PC-9 (cell line): ENCODE results near the gene TK1. TPM values are rescaled to one million over a fixed set of nuclear protein-coding genes. Genes with fewer than 3 reads are reported as not detected.

Experiments used
- BruUV-seq: library from RNA; stranded (reverse); fragments of 400-500 nt; replicated peaks from 2 replicates; lab custom pipeline; 2021; lab: Mats Ljungman, UMichigan
- CTCF ChIA-PET: fragments of 300-600 bp; sonication (Branson Sonifier 250); formaldehyde crosslinking; loops from one replicate; lab custom pipeline; 2022; ENCODE audit warnings: antibody characterized with exemption; lab: Charles Lee
- POLR2A ChIA-PET: fragments of 300-600 bp; sonication (Branson Sonifier 250); formaldehyde crosslinking; loops from one replicate; lab custom pipeline; 2022; ENCODE audit warnings: antibody characterized with exemption; ENCODE audit not compliant: unreplicated experiment; lab: Charles Lee
- DNase-seq, 2 experiments: peaks; one replicate each; pipeline versions ENCODE4 v3.0.0 to v3.0.0-alpha.2; 2015 to 2022; ENCODE audit warnings: mixed read lengths in 1 of 2
- H2AFZ ChIP-seq: fragments of 200-600 bp; sonication (generic); 2 replicates; pipeline ENCODE4 v1.8.1; 2017; ENCODE audit warnings: antibody characterized with exemption
- H3F3A ChIP-seq: fragments of 200-600 bp; sonication (generic); 2 replicates; pipeline ENCODE4 v1.8.1; 2017; ENCODE audit warnings: antibody characterized with exemption, mild to moderate bottlenecking, low read depth; ENCODE audit not compliant: insufficient read depth
- H3K27ac ChIP-seq: fragments of 200-600 bp; sonication (generic); 2 replicates; pipeline ENCODE4 v1.6.1; 2016; ENCODE audit warnings: mixed run types
- H3K27me3 ChIP-seq: fragments of 200-600 bp; sonication (generic); 2 replicates; pipeline ENCODE4 v1.6.1; 2016; ENCODE audit warnings: low read depth, mixed run types; ENCODE audit not compliant: insufficient read depth
- H3K36me3 ChIP-seq: fragments of 200-600 bp; sonication (generic); 2 replicates; pipeline ENCODE4 v1.6.1; 2016; ENCODE audit warnings: low read depth, mixed run types
- H3K4me1 ChIP-seq: fragments of 200-600 bp; sonication (generic); replicated peaks from 2 replicates; pipeline ENCODE4 v1.6.1; 2016; ENCODE audit warnings: mixed run types; ENCODE audit not compliant: insufficient read depth
- H3K4me2 ChIP-seq: fragments of 200-600 bp; sonication (generic); 2 replicates; pipeline ENCODE4 v1.6.1; 2017; ENCODE audit warnings: mixed run types
- H3K4me3 ChIP-seq: fragments of 200-600 bp; sonication (generic); 2 replicates; pipeline ENCODE4 v1.6.1; 2016; ENCODE audit warnings: mixed run types
- H3K79me2 ChIP-seq: fragments of 200-600 bp; sonication (generic); 2 replicates; pipeline ENCODE4 v1.6.1; 2017; ENCODE audit warnings: low read depth, mixed run types
- H3K9me2 ChIP-seq: fragments of 200-600 bp; sonication (generic); 2 replicates; pipeline ENCODE4 v1.8.1; 2017; ENCODE audit warnings: mild to moderate bottlenecking; ENCODE audit not compliant: insufficient read depth
- H3K9me3 ChIP-seq: fragments of 200-600 bp; sonication (generic); 2 replicates; pipeline ENCODE4 v1.8.1; 2016; ENCODE audit warnings: low read depth; ENCODE audit not compliant: insufficient read depth
- H4K20me1 ChIP-seq: fragments of 200-600 bp; sonication (generic); 2 replicates; pipeline ENCODE4 v1.8.1; 2017; ENCODE audit not compliant: insufficient read depth
- CTCF ChIP-seq: fragments of 200-600 bp; sonication (generic); conservative IDR thresholded peaks from 2 replicates; pipeline ENCODE4 v1.6.1; 2017; ENCODE audit warnings: mixed run types, antibody characterized with exemption, mild to moderate bottlenecking, moderate library complexity
- EZH2 ChIP-seq: fragments of 200-600 bp; sonication (generic); IDR thresholded peaks from 2 replicates; pipeline ENCODE4 v1.8.0; 2017; ENCODE audit warnings: antibody characterized with exemption, low read depth
- intact Hi-C: fragments of 100-400 bp; cut with micrococcal nuclease; formaldehyde crosslinking; loops from one replicate; pipeline ENCODE4 v1.10.0; 2022; ENCODE audit not compliant: unreplicated experiment
- total RNA-seq: library from RNA; stranded (reverse); gene quantifications from 2 replicates; pipeline ENCODE4 v1.2.3, GENCODE V29; 2021

The TK1 gene
- total RNA-seq, 1 experiment from 2014 or later, result 137 TPM

- no peak overlapping the region for H3K27ac ChIP-seq
- no peak overlapping the region for H3K4me3 ChIP-seq
- DNase-seq, result no peak
- H3K9me3 ChIP-seq, result no peaks in the 10 kb centered on the region
- H2AFZ ChIP-seq, result no peak overlapping the region
- H3K9me2 ChIP-seq, result no peaks in the 10 kb centered on the region
- no peaks in the 10 kb centered on the region for H3K79me2 ChIP-seq
- H3K4me2 ChIP-seq, result no peak overlapping the region
- H4K20me1 ChIP-seq, result no peaks in the 10 kb centered on the region
- H3K36me3 ChIP-seq, result no peaks in the 10 kb centered on the region
- H3K4me1 ChIP-seq, result peaks cover 40% of the 10 kb centered on the region
- no peak for TF ChIP-seq CTCF
- no peak for TF ChIP-seq EZH2
- no peaks in the 10 kb centered on the region for H3K27me3 ChIP-seq
- no TSS peak for BruUV-seq
- ChIA-PET POLR2A (no interaction called here), CTCF (no interaction called here)
- intact Hi-C loops, result no loop called here
- H3F3A ChIP-seq, result peaks cover 30% of the 10 kb centered on the region; the same call in 1 of the 2 replicates
Observed at GRCh38 chr17:78146881-78147280, 40.0 kb downstream of the TK1 start.

- Histone ChIP-seq H3K4me3 (no peak overlapping the region), H3F3A (peaks cover 34% of the 10 kb centered on the region; the same call in 1 of the 2 replicates), H3K27ac (no peak overlapping the region), H3K36me3 (no peaks in the 10 kb centered on the region), H3K4me2 (no peak overlapping the region), H3K27me3 (no peaks in the 10 kb centered on the region), H3K4me1 (peaks cover 44% of the 10 kb centered on the region), H3K79me2 (no peaks in the 10 kb centered on the region), H2AFZ (no peak overlapping the region), H4K20me1 (no peaks in the 10 kb centered on the region), H3K9me3 (no peaks in the 10 kb centered on the region), H3K9me2 (no peaks in the 10 kb centered on the region)
- no peak for TF ChIP-seq EZH2
- no peak for TF ChIP-seq CTCF
- BruUV-seq, result no TSS peak
- intact Hi-C loops, result no loop called here
- CTCF ChIA-PET, result no interaction called here
- POLR2A ChIA-PET, result no interaction called here
- DNase-seq, result no peak
Observed at GRCh38 chr17:78146471-78146869, 40.4 kb downstream of the TK1 start.

GRCh38 chr17:78144736-78145641 lies 41.9 kb downstream of the TK1 start:
- Histone ChIP-seq H3K9me3 (no peaks in the 10 kb centered on the region), H3F3A (peaks cover 36% of the 10 kb centered on the region; the same call in 1 of the 2 replicates), H3K9me2 (no peaks in the 10 kb centered on the region), H3K27me3 (no peaks in the 10 kb centered on the region), H4K20me1 (no peaks in the 10 kb centered on the region), H3K27ac (peak overlapping the region; percentile 93), H3K4me1 (peaks cover 53% of the 10 kb centered on the region), H2AFZ (no peak overlapping the region), H3K4me3 (no peak overlapping the region; the same call in 1 of the 2 replicates), H3K79me2 (no peaks in the 10 kb centered on the region), H3K4me2 (peak overlapping the region; percentile 67), H3K36me3 (no peaks in the 10 kb centered on the region)
- no peak for TF ChIP-seq CTCF
- TF ChIP-seq EZH2, result no peak
- DNase-seq, result peak; percentile 84 to 90
- POLR2A ChIA-PET, result interaction anchor here (0.6 to 0.7 kb wide), 5 partner anchors 16 to 247 kb away, joined by 3 to 21 read pairs (median 4); no protein-coding TSS in a partner anchor
- BruUV-seq, result no TSS peak
- intact Hi-C loops, result no loop called here
- CTCF ChIA-PET, result interaction anchor here (1.4 to 1.8 kb wide), 2 partner anchors 29 to 60 kb away, joined by 4 to 6 read pairs; no protein-coding TSS in a partner anchor
